ENCODE results near the gene GFAP.

Gene GFAP

DNA sequence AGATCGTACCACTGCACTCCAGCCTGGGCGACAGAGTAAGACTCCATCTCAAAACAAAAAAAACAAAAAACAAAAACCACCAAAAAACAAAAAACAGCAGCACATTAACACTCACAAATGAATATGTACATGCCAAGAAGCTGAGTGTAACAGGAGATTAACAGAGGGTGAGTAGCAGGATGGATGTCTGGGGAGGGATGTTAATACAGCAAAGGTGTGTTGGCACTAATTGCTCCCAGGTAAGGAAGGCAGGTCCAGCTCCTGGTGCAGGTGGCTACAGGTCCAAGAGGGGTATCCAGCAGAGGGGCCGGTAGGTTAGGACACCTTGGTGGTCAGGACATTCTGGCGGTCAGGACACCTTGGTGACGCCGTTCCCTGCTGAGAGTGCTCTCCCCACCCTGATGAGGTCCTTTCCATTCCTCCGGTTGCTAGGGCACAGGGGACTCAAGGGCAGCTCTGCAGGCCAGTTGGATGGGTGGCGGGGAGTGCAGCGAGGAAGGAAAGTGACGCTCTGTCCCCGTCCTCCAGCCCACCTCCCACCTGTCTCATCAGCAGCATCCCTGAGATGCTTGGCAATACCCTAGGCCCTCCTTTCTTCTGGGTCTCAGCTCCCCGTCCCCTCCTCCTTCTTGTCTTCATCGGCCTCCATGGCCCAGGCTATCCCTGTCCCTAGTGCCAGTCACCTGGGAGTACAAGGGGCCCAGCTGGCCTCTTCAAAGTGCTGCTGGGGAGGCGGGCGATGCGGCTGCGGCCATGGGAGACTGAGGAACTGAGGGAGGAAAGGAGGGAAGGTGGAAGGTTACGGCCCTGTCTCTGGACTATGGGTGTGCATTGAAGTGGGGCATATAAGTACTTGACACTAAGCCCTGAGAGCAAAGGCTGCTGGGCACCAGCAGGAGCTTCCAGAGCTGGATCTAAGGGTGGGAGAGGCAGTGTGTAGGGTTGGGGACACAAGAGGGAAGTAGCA lies 10.7 kb upstream of the GFAP start:
- DNase-seq = no peak
- no peak overlapping the region for H3K27ac Mint-ChIP-seq
- H3K9me3 Mint-ChIP-seq = no peaks in the 10 kb centered on the region
- no peaks in the 10 kb centered on the region for H3K4me1 Mint-ChIP-seq
- peaks cover 22% of the 10 kb centered on the region for H3K27me3 Mint-ChIP-seq
- peaks cover 47% of the 10 kb centered on the region for H3K36me3 Mint-ChIP-seq
- no peak overlapping the region for H3K4me3 Mint-ChIP-seq
- CTCF ChIA-PET = interaction anchor here (2.1 kb wide), 1 partner anchor 8 kb away, joined by 5 read pairs; no protein-coding TSS in a partner anchor

DNA sequence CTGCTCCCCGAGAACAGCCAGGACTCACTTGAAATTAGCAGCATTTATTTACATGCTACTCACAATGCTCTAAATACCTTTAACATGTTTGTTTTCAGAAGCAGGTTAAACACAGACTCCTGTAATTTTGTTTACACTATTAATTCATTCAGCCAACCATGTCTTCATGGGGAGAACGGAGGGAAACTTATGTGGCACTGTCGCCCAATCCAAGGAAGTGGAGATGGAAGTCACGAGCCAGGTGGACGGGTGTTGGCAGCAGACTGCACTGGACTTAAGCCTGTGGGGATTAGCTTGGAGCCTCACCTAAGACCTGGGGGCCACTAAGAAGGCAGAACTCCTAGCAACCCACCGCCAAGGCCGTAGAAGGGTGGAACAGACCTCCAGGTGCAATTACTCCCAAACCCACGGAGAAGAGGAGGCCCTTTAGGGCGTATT lies 8.8 kb upstream of the GFAP start:
- Mint-ChIP-seq H3K4me1 (no peaks in the 10 kb centered on the region), H3K9me3 (no peaks in the 10 kb centered on the region), H3K27ac (no peak overlapping the region), H3K4me3 (no peak overlapping the region), H3K36me3 (peaks cover 30% of the 10 kb centered on the region), H3K27me3 (peaks cover 41% of the 10 kb centered on the region)
- CTCF ChIA-PET = no interaction called here
- DNase-seq = peak; percentile 7

DNA sequence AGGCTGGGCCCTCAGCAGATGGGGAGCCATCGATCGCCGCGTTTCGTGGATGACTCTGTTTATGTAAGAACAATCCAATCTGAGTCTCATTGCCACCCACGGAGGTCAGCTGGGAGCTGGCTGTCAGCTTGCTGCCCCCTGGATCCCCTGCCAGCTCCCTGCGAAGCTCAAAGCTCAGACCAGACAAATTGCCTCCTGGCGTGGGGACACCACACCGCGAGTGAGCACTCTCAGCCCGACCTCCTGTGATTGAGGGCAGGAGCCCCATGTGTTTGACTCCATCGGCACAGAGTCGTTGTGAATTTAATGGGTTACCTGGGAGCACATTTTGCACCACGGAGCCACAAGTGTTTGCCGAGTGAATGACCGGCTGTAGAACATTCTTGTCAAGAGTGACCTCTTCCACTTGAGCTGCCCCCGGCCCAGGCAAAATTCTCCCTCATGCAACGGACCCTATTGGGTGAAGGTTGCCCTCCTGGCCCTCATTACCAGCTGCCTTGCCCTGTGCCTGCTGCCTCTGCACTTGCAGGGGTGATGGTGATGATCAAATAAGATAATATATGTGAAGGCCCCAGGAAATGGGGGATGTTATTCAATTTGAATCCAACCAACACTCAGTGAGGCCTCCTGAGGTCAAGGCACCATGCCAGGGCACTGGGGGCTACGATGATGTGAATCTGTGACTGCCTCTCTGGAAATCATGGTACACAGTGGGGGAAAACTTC lies 7.6 kb upstream of the GFAP start:
- Mint-ChIP-seq H3K27me3 (peaks cover 49% of the 10 kb centered on the region), H3K36me3 (peaks cover 19% of the 10 kb centered on the region), H3K4me1 (no peaks in the 10 kb centered on the region), H3K27ac (no peak overlapping the region), H3K9me3 (no peaks in the 10 kb centered on the region), H3K4me3 (no peak overlapping the region)
- CTCF ChIA-PET = interaction anchor here (4.0 kb wide), 1 partner anchor 97 kb away, joined by 56 read pairs; no protein-coding TSS in a partner anchor
- DNase-seq = peak; percentile 11

DNA sequence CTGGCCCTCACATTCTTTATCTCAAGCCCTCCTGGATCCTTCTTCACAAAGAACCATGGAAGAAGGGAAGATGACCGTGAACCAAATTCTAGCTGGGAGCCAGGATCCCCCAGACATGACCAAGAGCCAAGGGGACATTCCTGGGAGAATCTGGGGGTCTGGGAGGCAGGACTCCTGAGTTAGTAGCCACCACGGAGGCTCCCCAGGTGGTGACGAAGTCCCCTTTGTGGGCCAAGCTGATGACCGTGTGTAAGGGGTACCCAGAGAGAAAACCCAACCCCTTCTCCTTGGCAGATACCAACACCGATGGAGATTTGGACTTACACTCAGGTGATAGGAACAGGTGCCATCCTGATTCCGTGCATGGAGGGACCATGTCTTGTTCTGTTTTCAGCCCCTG lies 6.8 kb upstream of the GFAP start:
- Mint-ChIP-seq H3K4me1 (no peaks in the 10 kb centered on the region), H3K9me3 (no peaks in the 10 kb centered on the region), H3K27me3 (peaks cover 55% of the 10 kb centered on the region), H3K27ac (no peak overlapping the region), H3K4me3 (no peak overlapping the region), H3K36me3 (peaks cover 13% of the 10 kb centered on the region)
- DNase-seq = peak; percentile 6
- CTCF ChIA-PET = interaction anchor here (1.0 to 4.0 kb wide), 3 partner anchors 13 to 178 kb away, joined by 3 to 56 read pairs (median 3); no protein-coding TSS in a partner anchor

DNA sequence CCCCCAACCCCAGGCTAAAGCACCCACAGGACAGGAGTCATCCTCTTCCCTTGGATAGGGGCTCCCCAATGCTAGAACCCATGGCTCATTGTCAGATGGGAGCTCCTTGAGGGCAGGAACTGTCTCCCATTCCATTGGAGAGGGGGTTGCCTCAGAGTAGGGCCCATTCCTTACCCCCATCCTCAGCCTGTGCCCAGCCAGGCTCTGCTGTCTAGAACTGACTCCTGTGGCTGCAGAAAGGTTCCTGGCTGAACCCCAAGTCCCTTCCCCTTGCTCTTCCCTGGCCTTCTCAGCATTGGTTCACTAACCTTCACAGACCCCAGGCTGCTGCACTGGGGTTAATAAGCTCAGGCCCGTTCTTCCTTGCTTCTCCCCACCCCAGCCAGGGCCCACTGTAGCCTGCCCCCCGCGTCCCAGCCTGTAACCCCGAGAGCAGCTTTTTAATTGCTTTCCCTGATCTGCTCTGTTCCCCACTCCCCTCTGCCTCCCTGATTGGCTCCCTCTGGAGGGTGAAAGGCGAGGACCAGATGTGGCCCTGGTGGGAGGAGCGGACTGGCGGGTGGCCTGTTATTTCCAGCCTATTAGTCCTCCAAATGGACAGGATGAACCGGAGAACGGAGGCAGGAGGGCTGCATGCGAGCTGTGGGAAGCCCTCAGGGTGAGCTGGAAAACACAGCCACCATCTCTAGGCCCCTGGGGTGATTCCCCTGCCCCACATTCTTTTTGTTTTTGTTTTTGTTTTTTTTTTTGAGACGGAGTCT lies 6.0 kb upstream of the GFAP start:
- Mint-ChIP-seq H3K4me3 (no peak overlapping the region), H3K4me1 (no peaks in the 10 kb centered on the region), H3K9me3 (no peaks in the 10 kb centered on the region), H3K27ac (no peak overlapping the region), H3K36me3 (peaks cover 10% of the 10 kb centered on the region), H3K27me3 (peaks cover 63% of the 10 kb centered on the region)
- CTCF ChIA-PET = interaction anchor here (0.8 to 4.0 kb wide), 12 partner anchors 8 to 276 kb away, joined by 3 to 56 read pairs (median 4); partner anchors contain the start of gene PLCD3
- DNase-seq = peak; percentile 8

DNA sequence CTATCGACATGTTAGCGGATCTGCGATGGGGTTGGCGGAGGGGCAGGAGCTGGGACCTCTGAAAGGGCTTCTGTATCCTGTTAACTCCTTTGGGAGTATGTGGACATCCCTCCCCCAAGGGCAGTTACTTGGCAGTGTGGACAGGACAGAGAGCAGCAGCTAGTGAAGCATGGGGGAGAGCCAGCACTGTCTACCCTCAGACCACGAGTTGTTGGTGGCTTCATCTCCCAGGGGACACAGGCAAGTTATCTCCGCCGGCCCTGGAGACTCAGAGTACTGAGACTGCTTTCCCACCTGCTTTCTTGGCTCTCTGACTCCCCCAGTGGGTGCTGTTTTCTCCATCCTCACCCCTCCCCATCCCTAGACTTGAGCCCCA lies 5.3 kb upstream of the GFAP start:
- CTCF ChIA-PET = interaction anchor here (0.7 to 4.0 kb wide), 21 partner anchors 9 to 277 kb away, joined by 3 to 56 read pairs (median 4); partner anchors contain the start of genes ACBD4 and PLCD3
- H3K27me3 Mint-ChIP-seq = peaks cover 69% of the 10 kb centered on the region
- no peaks in the 10 kb centered on the region for H3K9me3 Mint-ChIP-seq
- peak; percentile 19 for DNase-seq
- H3K4me1 Mint-ChIP-seq = no peaks in the 10 kb centered on the region
- no peak overlapping the region for H3K4me3 Mint-ChIP-seq
- peaks cover 4% of the 10 kb centered on the region for H3K36me3 Mint-ChIP-seq
- H3K27ac Mint-ChIP-seq = no peak overlapping the region

DNA sequence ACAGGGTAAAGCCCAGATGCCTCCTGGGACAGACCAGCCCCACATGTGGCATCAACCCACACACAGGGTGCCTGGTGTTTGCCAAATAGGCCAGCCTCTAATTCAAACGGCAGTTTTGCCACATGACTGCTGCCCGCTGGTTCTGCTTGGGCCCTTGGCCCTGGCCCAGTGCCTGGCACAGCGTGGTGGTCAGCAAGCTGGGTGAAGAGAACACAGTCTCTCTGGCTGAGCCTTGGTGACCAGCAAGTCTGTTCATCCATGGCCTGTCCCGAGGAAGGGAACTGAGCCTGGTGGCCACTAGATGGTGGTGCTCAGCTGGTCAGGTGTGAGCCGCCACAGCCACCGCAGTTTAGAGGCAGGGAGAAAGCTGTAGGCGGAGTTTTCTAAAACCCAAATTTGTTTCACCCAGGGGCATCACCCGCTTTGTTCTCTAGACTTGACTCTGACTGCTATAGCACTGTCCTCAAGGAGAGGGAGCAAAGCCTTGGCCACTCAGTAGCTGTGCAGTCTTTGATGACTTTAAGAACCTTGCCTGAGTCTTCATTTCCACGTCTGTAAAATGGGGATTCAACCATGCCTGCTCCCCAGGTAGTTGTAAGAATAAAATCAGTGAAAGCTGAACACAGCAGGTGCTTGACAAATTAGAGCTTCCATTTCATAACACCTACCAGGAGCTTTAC lies 4.7 kb upstream of the GFAP start:
- H3K4me3 Mint-ChIP-seq = no peak overlapping the region
- CTCF ChIA-PET = interaction anchor here (0.7 to 4.0 kb wide), 20 partner anchors 9 to 216 kb away, joined by 3 to 56 read pairs (median 4); partner anchors contain the start of genes ACBD4 and PLCD3
- H3K4me1 Mint-ChIP-seq = no peaks in the 10 kb centered on the region
- DNase-seq = peak; percentile 78
- no peaks in the 10 kb centered on the region for H3K9me3 Mint-ChIP-seq
- no peak overlapping the region for H3K27ac Mint-ChIP-seq
- H3K36me3 Mint-ChIP-seq = peaks cover 4% of the 10 kb centered on the region
- H3K27me3 Mint-ChIP-seq = peaks cover 74% of the 10 kb centered on the region

DNA sequence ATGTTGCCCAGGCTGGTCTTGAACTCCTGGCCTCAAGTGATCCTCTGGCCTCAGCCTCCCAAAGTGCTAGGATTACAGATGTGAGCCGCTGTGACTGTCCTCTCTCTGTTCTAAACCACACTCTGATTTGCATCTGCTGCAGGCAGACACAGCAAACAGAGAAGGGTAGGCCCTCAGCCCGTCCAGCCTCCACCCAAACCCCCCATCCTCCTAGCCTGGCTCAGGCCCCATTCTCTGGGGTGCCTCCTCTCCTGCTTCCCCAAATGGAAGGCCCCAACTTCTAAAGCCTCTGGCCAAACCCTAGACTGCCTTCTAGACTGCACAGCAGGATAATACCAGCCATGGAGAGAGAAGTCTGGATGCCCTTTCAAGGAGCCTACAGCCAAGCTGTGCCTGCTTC lies 4.1 kb upstream of the GFAP start:
- CTCF ChIA-PET = interaction anchor here (0.9 to 4.0 kb wide), 13 partner anchors 10 to 216 kb away, joined by 3 to 56 read pairs (median 4); partner anchors contain the start of gene ACBD4
- H3K4me3 Mint-ChIP-seq = no peak overlapping the region
- H3K4me1 Mint-ChIP-seq = no peaks in the 10 kb centered on the region
- no peaks in the 10 kb centered on the region for H3K9me3 Mint-ChIP-seq
- H3K27me3 Mint-ChIP-seq = peaks cover 80% of the 10 kb centered on the region
- peak; percentile 18 for DNase-seq
- H3K27ac Mint-ChIP-seq = no peak overlapping the region
- H3K36me3 Mint-ChIP-seq = no peaks in the 10 kb centered on the region

DNA sequence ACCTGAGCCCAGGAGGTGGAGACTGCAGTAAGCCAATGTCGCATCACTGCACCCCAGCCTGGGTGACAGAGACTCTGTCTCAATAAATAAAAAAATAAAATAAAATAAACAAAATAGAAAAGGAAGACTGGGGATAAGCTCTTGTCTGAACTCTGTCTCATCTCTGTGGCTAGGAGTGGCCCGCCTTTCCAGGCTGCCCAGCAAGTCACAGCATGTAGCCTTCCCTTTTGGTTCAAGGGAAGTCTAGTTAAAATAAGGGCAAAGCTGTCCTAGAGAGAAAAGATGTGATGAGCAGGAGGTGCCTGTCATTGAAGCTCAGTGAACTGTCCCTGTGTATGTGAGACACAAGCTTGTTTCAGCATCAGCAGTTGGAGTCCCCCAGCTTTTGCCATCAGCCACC lies 2.7 kb upstream of the GFAP start:
- CTCF ChIA-PET = interaction anchor here (0.9 to 1.8 kb wide), 4 partner anchors 9 to 104 kb away, joined by 4 to 10 read pairs (median 5); no protein-coding TSS in a partner anchor
- Mint-ChIP-seq H3K4me3 (no peak overlapping the region), H3K36me3 (no peaks in the 10 kb centered on the region), H3K27me3 (peaks cover 92% of the 10 kb centered on the region), H3K27ac (no peak overlapping the region), H3K9me3 (no peaks in the 10 kb centered on the region), H3K4me1 (peaks cover 5% of the 10 kb centered on the region)
- DNase-seq = peak; percentile 13

DNA sequence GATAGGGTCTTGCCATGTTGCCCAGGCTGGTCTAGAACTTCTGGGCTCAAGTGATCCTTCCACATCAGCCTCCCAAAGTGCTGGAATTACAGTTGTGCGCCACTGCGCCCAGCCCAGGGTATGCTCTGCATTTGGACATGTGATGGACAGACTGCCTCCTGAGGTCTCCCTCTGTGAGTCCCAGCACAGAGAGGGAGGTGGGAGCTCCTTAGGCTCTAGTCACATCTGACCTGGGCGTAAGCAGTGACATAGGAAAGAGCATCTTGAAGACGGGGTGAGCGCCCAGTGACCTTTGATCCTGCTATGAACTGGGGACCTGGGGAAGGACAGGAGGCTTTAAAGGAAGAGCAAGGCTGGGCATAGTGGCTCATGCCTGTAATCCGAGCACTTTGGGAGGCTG lies 2.2 kb upstream of the GFAP start:
- Mint-ChIP-seq H3K9me3 (no peaks in the 10 kb centered on the region), H3K4me1 (peaks cover 5% of the 10 kb centered on the region), H3K27me3 (peaks cover 92% of the 10 kb centered on the region), H3K27ac (no peak overlapping the region), H3K4me3 (no peak overlapping the region), H3K36me3 (no peaks in the 10 kb centered on the region)
- no peak for DNase-seq
- CTCF ChIA-PET = interaction anchor here (0.9 to 1.8 kb wide), 4 partner anchors 9 to 105 kb away, joined by 4 to 10 read pairs (median 5); no protein-coding TSS in a partner anchor

DNA sequence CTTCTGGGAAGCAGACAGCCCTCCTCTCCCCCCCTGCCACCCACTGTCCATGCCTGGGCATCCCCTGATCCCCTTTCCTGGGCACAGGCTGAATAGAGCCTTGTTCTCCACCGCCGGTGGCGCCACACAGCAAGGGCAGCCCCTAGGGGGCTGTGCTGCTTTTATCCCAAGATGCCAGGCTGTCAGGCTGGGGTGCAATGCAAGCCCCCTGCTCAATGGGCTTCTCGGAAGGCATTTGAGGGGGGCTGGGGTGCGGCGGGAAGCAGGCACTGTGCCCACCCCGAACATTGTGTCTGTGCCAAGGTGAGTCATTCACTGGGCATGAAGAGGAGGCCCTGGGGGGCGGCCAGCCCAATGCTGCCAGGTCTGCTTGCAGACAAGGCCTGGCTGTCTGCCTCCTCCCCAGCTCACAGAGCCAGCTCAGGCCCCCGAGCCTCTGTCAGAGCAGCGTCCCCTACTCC lies 1.5 kb upstream of the GFAP start:
- no peak for DNase-seq
- CTCF ChIA-PET = interaction anchor here (1.8 kb wide), 1 partner anchor 105 kb away, joined by 5 read pairs; no protein-coding TSS in a partner anchor
- Mint-ChIP-seq H3K27ac (no peak overlapping the region), H3K4me1 (peaks cover 5% of the 10 kb centered on the region), H3K4me3 (no peak overlapping the region), H3K27me3 (peaks cover 92% of the 10 kb centered on the region), H3K9me3 (no peaks in the 10 kb centered on the region), H3K36me3 (no peaks in the 10 kb centered on the region)

DNA sequence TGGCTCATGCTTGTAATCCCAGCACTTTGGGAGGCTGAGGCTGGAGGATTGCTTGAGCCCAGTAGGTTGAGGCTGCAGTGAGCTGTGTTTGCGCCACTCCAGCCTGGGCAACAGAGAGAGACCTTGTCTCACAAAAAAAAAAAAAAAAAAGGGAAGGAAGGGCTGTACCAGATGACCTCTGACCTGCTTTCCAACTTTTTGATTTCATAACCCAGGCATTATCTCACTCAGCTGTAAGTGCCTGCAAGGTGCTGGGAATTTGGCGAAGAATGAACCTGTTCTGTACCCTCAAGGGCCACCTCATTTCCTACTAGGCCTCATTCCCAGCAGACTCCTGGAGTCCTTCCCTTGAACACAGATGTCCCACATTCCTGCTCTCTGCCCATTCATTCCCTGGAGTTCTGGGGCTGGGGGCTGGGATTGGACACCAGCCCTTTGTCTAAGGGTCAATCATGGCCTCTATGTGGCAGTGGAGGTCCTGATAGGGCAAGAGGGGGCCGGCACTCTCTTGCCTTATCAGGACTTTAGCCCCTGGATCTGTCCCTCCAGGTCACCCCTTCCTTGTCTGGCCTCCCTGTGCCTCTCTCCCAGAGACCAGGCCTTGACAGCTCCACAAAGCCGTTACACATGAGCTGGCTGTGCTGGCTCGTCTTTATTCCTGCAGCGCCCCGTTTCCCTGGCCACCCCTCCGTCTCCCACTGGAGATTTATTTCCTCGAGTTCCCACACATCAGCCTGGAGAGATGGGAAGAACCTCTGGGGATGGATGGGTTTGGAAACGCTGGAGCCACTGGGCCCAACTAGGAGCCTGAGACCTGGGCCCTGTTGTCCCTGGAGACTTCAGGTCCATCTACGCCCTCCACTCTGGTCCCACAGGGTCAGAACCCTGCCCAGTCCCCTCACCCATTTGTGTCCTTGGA lies 821 bp upstream of the GFAP start:
- no peak for DNase-seq
- CTCF ChIA-PET = no interaction called here
- no peaks in the 10 kb centered on the region for H3K9me3 Mint-ChIP-seq
- H3K4me1 Mint-ChIP-seq = peaks cover 5% of the 10 kb centered on the region
- no peak overlapping the region for H3K27ac Mint-ChIP-seq
- H3K4me3 Mint-ChIP-seq = no peak overlapping the region
- H3K27me3 Mint-ChIP-seq = peaks cover 92% of the 10 kb centered on the region
- no peaks in the 10 kb centered on the region for H3K36me3 Mint-ChIP-seq
